ENCODE results near the gene SLC3A2.

The SLC3A2 gene

DNA sequence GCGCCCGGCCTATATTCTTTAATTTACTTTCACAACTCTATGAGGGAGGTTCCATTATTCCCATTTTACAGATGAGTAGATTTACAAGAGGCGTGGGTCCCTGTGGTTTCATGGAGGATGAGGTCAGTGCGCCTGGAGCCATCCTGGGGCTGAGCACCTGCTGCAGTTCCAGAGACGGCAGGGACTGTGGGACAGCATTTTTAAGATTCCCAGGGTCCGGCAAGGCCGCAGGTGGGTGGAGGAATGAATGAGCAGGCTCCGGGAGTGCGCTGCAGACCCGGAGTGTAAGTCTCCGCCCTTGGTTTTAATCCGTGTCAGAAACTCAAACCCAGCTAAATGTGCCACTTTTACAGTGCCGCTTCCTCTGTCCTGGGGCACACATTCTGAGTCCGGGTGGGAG lies 44.6 kb downstream of the SLC3A2 start:
- TF ChIP-seq TAF1 (IDR thresholded peaks at IDR 0.05; ENCODE audit: borderline replicate concordance, insufficient read depth, low read length) (no peak), POLR2AphosphoS5 (IDR thresholded peaks at IDR 0.05; ENCODE audit: low read depth, low read length) (no peak), FOXP2 (optimal IDR thresholded peaks at IDR 0.05; ENCODE audit: borderline replicate concordance, extremely low read depth, extremely low read length, insufficient read depth) (no peak)
- TF ChIP-seq, protein P1, sequence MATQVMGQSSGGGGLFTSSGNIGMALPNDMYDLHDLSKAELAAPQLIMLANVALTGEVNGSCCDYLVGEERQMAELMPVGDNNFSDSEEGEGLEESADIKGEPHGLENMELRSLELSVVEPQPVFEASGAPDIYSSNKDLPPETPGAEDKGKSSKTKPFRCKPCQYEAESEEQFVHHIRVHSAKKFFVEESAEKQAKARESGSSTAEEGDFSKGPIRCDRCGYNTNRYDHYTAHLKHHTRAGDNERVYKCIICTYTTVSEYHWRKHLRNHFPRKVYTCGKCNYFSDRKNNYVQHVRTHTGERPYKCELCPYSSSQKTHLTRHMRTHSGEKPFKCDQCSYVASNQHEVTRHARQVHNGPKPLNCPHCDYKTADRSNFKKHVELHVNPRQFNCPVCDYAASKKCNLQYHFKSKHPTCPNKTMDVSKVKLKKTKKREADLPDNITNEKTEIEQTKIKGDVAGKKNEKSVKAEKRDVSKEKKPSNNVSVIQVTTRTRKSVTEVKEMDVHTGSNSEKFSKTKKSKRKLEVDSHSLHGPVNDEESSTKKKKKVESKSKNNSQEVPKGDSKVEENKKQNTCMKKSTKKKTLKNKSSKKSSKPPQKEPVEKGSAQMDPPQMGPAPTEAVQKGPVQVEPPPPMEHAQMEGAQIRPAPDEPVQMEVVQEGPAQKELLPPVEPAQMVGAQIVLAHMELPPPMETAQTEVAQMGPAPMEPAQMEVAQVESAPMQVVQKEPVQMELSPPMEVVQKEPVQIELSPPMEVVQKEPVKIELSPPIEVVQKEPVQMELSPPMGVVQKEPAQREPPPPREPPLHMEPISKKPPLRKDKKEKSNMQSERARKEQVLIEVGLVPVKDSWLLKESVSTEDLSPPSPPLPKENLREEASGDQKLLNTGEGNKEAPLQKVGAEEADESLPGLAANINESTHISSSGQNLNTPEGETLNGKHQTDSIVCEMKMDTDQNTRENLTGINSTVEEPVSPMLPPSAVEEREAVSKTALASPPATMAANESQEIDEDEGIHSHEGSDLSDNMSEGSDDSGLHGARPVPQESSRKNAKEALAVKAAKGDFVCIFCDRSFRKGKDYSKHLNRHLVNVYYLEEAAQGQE (IDR thresholded peaks at IDR 0.05; ENCODE audit: insufficient read depth in 1 of 2, low read depth in 2 of 2, low read length in 2 of 2) = no peak

DNA sequence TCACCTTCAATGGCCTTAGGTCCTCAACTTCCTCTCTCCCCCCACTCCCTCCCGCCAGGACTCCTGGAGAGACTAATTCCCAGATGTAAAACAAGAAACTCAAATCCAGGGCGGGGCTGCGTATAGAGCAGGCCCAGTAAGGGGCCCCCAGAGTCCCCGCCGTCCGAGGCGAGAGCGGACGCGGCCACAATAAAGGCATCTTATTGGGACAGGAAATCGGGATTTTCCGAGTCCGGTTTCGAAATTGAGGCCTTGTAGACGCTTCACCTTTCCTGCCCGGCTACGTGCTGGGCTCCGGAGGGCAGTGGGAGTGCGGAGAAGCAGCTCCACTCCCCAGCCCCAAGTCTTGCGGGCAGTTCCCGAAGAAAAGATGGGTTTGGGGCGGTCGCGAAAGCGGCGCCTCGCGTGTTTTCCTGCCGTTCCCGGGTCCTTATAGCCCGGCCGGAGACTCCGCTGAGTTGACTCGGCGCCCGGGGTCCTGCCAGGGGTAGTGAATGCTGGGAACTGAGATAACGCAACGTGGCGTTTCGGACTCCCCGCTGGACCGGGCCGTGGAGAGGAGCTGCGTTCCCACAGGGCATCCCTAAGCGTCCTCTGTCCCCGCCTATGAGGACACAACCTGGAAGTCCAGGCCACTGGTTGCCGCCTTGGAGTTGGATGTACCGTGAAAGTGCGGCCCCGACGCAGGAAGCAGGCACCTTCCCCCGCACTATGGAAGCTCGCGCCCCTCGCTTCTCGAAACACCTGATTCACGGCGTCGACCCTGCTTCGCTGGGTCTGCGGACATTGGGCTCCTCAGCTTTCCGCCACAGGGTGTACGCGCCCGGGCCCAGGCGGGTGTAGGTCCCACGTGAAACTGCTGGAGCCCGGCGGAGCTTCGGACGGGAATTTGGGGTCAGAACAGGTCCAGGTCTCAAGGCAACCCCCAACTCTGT lies 45.3 kb downstream of the SLC3A2 start:
- TF ChIP-seq SIN3A (IDR thresholded peaks at IDR 0.05; ENCODE audit: borderline replicate concordance, insufficient read depth, low read length) = no peak
- no peak for TF ChIP-seq FOXP2 (optimal IDR thresholded peaks at IDR 0.05; ENCODE audit: borderline replicate concordance, extremely low read depth, extremely low read length, insufficient read depth)
- TF ChIP-seq, protein P1 (IDR thresholded peaks at IDR 0.05; ENCODE audit: insufficient read depth in 1 of 2, low read depth in 2 of 2, low read length in 2 of 2) = no peak
- TF ChIP-seq POLR2AphosphoS5 (IDR thresholded peaks at IDR 0.05; ENCODE audit: low read depth, low read length) = no peak
- no peak for TF ChIP-seq TAF1 (IDR thresholded peaks at IDR 0.05; ENCODE audit: borderline replicate concordance, insufficient read depth, low read length)

DNA sequence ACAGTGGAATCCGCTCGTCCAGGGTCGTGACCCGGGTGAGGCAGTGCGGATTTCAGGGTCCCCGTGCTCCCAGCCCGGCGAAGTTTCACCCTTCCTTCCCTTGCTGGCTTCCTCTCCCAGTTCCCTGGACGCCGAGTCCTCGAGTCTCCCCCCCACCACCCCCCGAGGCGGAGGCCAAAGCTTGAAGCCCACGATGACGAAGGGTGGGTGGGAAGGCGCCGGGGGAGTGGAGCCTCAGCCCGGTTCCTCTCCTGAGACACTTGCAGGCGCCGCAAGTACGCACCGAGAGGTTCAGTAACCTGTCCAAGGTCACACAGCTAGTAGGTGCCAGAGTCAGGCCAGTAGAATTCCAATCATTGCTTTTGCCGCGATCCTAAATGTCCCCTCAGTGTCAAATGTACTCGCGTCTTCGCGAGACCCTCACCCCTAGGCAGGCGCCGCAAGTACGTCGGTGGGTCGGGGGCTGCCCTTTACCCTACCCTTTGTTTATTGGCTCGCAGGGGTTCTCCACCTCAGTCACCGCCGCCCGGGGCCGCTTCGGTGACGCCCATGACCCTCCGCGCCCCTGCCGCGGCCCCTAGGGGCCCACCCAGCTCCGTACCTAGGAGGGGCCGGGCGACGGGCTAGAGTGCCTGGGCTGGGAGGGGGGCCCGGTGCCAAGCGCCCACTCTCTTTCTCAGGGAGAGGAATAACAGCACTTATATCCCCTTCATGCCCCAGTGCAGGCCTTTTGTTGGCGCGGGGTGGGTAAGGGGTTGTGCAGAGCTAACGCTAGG lies 46.2 kb downstream of the SLC3A2 start:
- TF ChIP-seq POLR2AphosphoS5 (IDR thresholded peaks at IDR 0.05; ENCODE audit: low read depth, low read length) (no peak), TAF1 (IDR thresholded peaks at IDR 0.05; ENCODE audit: borderline replicate concordance, insufficient read depth, low read length) (no peak), SIN3A (IDR thresholded peaks at IDR 0.05; ENCODE audit: borderline replicate concordance, insufficient read depth, low read length) (no peak), FOXP2 (optimal IDR thresholded peaks at IDR 0.05; ENCODE audit: borderline replicate concordance, extremely low read depth, extremely low read length, insufficient read depth) (no peak)
- TF ChIP-seq, protein P1 (IDR thresholded peaks at IDR 0.05; ENCODE audit: insufficient read depth in 1 of 2, low read depth in 2 of 2, low read length in 2 of 2) = no peak

DNA sequence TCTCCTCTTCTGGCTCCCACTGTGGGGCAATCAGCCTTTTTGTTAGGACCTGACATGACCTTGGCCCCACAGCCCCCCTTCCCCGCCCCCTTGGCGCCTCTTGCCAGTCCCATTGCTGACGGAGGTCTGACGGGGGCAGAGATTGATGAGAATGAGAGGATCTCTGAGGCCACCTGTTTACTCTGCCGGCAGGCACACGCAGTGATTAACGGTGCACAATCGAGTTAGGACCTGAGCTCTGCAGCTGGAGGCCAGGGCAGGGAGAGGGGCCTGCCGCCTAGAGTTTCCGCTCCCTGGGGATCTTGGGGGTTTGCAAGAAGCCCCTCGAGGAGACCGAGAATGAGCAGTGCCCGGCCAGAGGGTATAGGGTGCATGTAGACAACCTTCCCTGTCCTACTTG lies 47.3 kb downstream of the SLC3A2 start:
- TF ChIP-seq SIN3A (IDR thresholded peaks at IDR 0.05; ENCODE audit: borderline replicate concordance, insufficient read depth, low read length) (no peak), TAF1 (IDR thresholded peaks at IDR 0.05; ENCODE audit: borderline replicate concordance, insufficient read depth, low read length) (no peak), FOXP2 (optimal IDR thresholded peaks at IDR 0.05; ENCODE audit: borderline replicate concordance, extremely low read depth, extremely low read length, insufficient read depth) (no peak), POLR2AphosphoS5 (IDR thresholded peaks at IDR 0.05; ENCODE audit: low read depth, low read length) (no peak)
- TF ChIP-seq, protein P1 (IDR thresholded peaks at IDR 0.05; ENCODE audit: insufficient read depth in 1 of 2, low read depth in 2 of 2, low read length in 2 of 2) = no peak
